HepG2 (cell line): ENCODE measurements around the gene C1QB. TPM values are rescaled to one million over a fixed set of nuclear protein-coding genes. Genes with fewer than 3 reads are reported as not detected.

ENCODE experiments used
- ATAC-seq: fragments of 200-7000 bp; cut with Tn5 transposase; 3 replicates; pipeline ENCODE4 v1.9.1; 2020; ENCODE audit warnings: mild to moderate bottlenecking, moderate library complexity
- BruUV-seq: library from RNA; stranded (reverse); fragments of 400-500 nt; replicated peaks from 2 replicates; lab custom pipeline; 2021; lab: Mats Ljungman, UMichigan
- CTCF ChIA-PET: fragments of 300-600 bp; formaldehyde crosslinking; extraction: SDS; loops from one replicate; lab custom pipeline; 2021; ENCODE audit warnings: low total read pairs, inconsistent platforms, low intra/inter-chr PET ratio; lab: Yijun Ruan, JAX
- POLR2A ChIA-PET: fragments of 350-600 bp; sonication (Branson Sonifier 250); formaldehyde crosslinking; loops from one replicate; lab custom pipeline; 2020; ENCODE audit warnings: antibody characterized with exemption, inconsistent platforms; lab: Yijun Ruan, JAX
- DNase-seq: peaks from one replicate; pipeline ENCODE4 v3.0.0-alpha.2; 2015; ENCODE audit warnings: low spot score
- FAIRE-seq: peaks from 3 replicates; lab custom pipeline; 2011; peaks lifted over from hg19 to GRCh38; lab: Jason Lieb, UNC
- H2AFZ ChIP-seq: one replicate; pipeline ENCODE4 v1.6.1; 2011; ENCODE audit warnings: low read length, inconsistent platforms
- H3K27ac ChIP-seq: fragments of 300-600 bp; 3 replicates; pipeline ENCODE4 v1.8.0; 2011; ENCODE audit warnings: mixed run types, mild to moderate bottlenecking, mixed read lengths, low read length, inconsistent platforms; ENCODE audit not compliant: insufficient read depth; ENCODE audit errors: extremely low read length
- H3K27me3 ChIP-seq, 2 experiments: fragments of 200-600 bp in 1 of 2; 2 replicates in 1 of 2; 3 replicates in 1 of 2; pipeline versions ENCODE4 v1.6.0 to v1.8.0; 2011; ENCODE audit warnings: low read length in 2 of 2, mild to moderate bottlenecking in 2 of 2, moderate library complexity in 2 of 2, inconsistent platforms in 1 of 2; ENCODE audit not compliant: insufficient read depth in 2 of 2, control insufficient read depth in 1 of 2
- H3K36me3 ChIP-seq, 2 experiments: fragments of 200-600 bp in 1 of 2; replicated peaks in 1 of 2; 2 replicates in 1 of 2; 3 replicates in 1 of 2; pipeline versions ENCODE4 v1.5.1 to v1.8.0; 2011; ENCODE audit warnings: low read length in 2 of 2, inconsistent platforms in 1 of 2; ENCODE audit not compliant: insufficient read depth in 2 of 2, control insufficient read depth in 1 of 2
- H3K4me1 ChIP-seq: 2 replicates; pipeline ENCODE4 v1.5.1; 2012; ENCODE audit warnings: low read length, inconsistent platforms; ENCODE audit not compliant: insufficient read depth
- H3K4me2 ChIP-seq: 2 replicates; pipeline ENCODE4 v1.6.0; 2011; ENCODE audit warnings: low read depth, low read length, inconsistent platforms
- H3K4me3 ChIP-seq, 3 experiments: fragments of 200-600 bp in 1 of 3; sonication (generic), shearing (Covaris generic) in 1 of 3; replicated peaks in 1 of 3; 2 replicates each; pipeline ENCODE4 v1.5.1; 2011 to 2016; ENCODE audit warnings: low read length in 3 of 3, inconsistent platforms in 2 of 3, low read depth in 2 of 3, mild to moderate bottlenecking in 2 of 3, control low read depth in 1 of 3, mixed read lengths in 1 of 3; ENCODE audit not compliant: insufficient read depth in 1 of 3
- H3K79me2 ChIP-seq: one replicate; pipeline ENCODE4 v1.6.1; 2011; ENCODE audit warnings: low read length, inconsistent platforms; ENCODE audit not compliant: insufficient read depth
- H3K9ac ChIP-seq: 2 replicates; pipeline ENCODE4 v1.6.0; 2011; ENCODE audit warnings: mild to moderate bottlenecking, low read depth, low read length, inconsistent platforms; ENCODE audit not compliant: insufficient read depth
- H3K9me3 ChIP-seq: 2 replicates; pipeline ENCODE4 v1.5.1; 2012; ENCODE audit warnings: mild to moderate bottlenecking, low read length
- H4K20me1 ChIP-seq: 2 replicates; pipeline ENCODE4 v1.6.0; 2011; ENCODE audit warnings: inconsistent platforms, mild to moderate bottlenecking, low read length, moderate library complexity; ENCODE audit not compliant: insufficient read depth
- ARNTL ChIP-seq: sonication (generic); formaldehyde crosslinking; IDR thresholded peaks from 2 replicates; pipeline ENCODE4 v1.4.0; 2020; ENCODE audit warnings: mild to moderate bottlenecking, missing genetic modification reagents
- FOXA3 ChIP-seq: IDR thresholded peaks from 2 replicates; pipeline ENCODE4 v1.6.1; 2016; ENCODE audit warnings: missing genetic modification reagents, missing compliant biosample characterization
- MBNL3 ChIP-seq: fragments of 250-450 bp; sonication (Bioruptor Pico); conservative IDR thresholded peaks from 2 replicates; pipeline ENCODE4 v1.8.0; 2022; ENCODE audit warnings: mild to moderate bottlenecking, inconsistent platforms
- NFIC ChIP-seq: IDR thresholded peaks from 2 replicates; pipeline ENCODE4 v1.6.1; 2012; ENCODE audit warnings: mild to moderate bottlenecking, low read length, inconsistent platforms
- USF2 ChIP-seq, 2 experiments: sonication (generic) in 1 of 2; formaldehyde crosslinking in 1 of 2; IDR thresholded peaks; 2 replicates each; pipeline versions ENCODE4 v1.5.1 to v1.6.1; 2011 to 2020; ENCODE audit warnings: borderline replicate concordance in 1 of 2, low read depth in 1 of 2, low read length in 1 of 2, mild to moderate bottlenecking in 1 of 2, missing genetic modification reagents in 1 of 2, moderate library complexity in 1 of 2
- ZNF460 ChIP-seq: sonication (generic); formaldehyde crosslinking; IDR thresholded peaks from 2 replicates; pipeline ENCODE4 v1.5.1; 2020; ENCODE audit warnings: missing genetic modification reagents, mild to moderate bottlenecking, borderline replicate concordance
- ZNF768 ChIP-seq: sonication (generic); formaldehyde crosslinking; IDR thresholded peaks from 2 replicates; pipeline ENCODE4 v1.4.0; 2020; ENCODE audit warnings: missing genetic modification reagents
- WGBS: methylation state at CpG from one replicate; pipeline ENCODE4 v1.1.6; 2017; ENCODE audit warnings: low lambda C conversion rate; 5-methylcytosine and 5-hydroxymethylcytosine counted together
- in situ Hi-C: cut with HindIII; loops from 2 replicates; pipeline ENCODE4 v1.10.0; 2017; ENCODE audit warnings: low pct_unique_long_range_greater_than_20kb; ENCODE audit not compliant: extremely low pct_ligation_motif_present
- intact Hi-C: fragments of 100-400 bp; cut with micrococcal nuclease; formaldehyde crosslinking; loops from one replicate; pipeline ENCODE4 v1.10.0; 2022; ENCODE audit not compliant: unreplicated experiment
- polyA plus RNA-seq, 8 experiments: library from polyadenylated mRNA; depleted of rRNA in 3 of 8; stranded (reverse) in 7 of 8; unstranded in 1 of 8; fragments of >200 nt; fragmentation: Illumina TruSeq in 4 of 8; extraction: Trizol in 4 of 8; gene quantifications; 2 replicates each; pipeline versions ENCODE4 v1.2.1 to v1.2.3, GENCODE V29; 2011 to 2016; ENCODE audit warnings: low read depth in 4 of 8, missing spikeins in 1 of 8, mixed read lengths in 1 of 8; ENCODE audit not compliant: insufficient read depth in 1 of 8
- total RNA-seq, 5 experiments: library from RNA; depleted of rRNA; stranded (reverse); fragments of >200 nt; fragmentation: Illumina TruSeq; extraction: Trizol; gene quantifications; 2 replicates each; pipeline ENCODE4 v1.2.3, GENCODE V29; 2016; ENCODE audit warnings: low read depth in 1 of 5
- TF ChIP-seq, protein P1 (sequence below): sonication (generic); formaldehyde crosslinking; IDR thresholded peaks from 2 replicates; pipeline ENCODE4 v1.8.0; 2022; ENCODE audit warnings: missing genetic modification reagents, mild to moderate bottlenecking, borderline replicate concordance

Gene C1QB
- total and polyA plus RNA-seq, 2 of the 13 experiments (the other 11 are each of a cell fraction or from before 2014, with no cell fraction given): not detected

GRCh38 chr1:22662986-22663408 lies 10.0 kb downstream of the C1QB start:
- Histone ChIP-seq H3K36me3 (no peaks in the 10 kb centered on the region), H3K27me3 (no peaks in the 10 kb centered on the region; a peak in 3 of 5 replicates), H3K9ac (no peak overlapping the region), H3K27ac (no peak overlapping the region), H3K4me1 (no peaks in the 10 kb centered on the region), H4K20me1 (no peaks in the 10 kb centered on the region), H3K9me3 (no peaks in the 10 kb centered on the region), H3K4me2 (no peak overlapping the region), H3K79me2 (no peaks in the 10 kb centered on the region)
- intact Hi-C loops: no loop called here
- WGBS: 51% methylated on average over 6 of the region's 8 CpGs
- in situ Hi-C loops: no loop called here
- CTCF ChIA-PET: no interaction called here
- DNase-seq: no peak
- POLR2A ChIA-PET: no interaction called here
- TF ChIP-seq, protein P1, sequence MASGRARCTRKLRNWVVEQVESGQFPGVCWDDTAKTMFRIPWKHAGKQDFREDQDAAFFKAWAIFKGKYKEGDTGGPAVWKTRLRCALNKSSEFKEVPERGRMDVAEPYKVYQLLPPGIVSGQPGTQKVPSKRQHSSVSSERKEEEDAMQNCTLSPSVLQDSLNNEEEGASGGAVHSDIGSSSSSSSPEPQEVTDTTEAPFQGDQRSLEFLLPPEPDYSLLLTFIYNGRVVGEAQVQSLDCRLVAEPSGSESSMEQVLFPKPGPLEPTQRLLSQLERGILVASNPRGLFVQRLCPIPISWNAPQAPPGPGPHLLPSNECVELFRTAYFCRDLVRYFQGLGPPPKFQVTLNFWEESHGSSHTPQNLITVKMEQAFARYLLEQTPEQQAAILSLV (CRISPR knock-in tag): no peak
- TF ChIP-seq MBNL3 (CRISPR knock-in tag) (no peak), NFIC (no peak), USF2 (IDR thresholded peaks at IDR 0.05; ENCODE audit: low read depth, low read length) (no peak), USF2 (CRISPR knock-in tag; IDR thresholded peaks at IDR 0.05; ENCODE audit: borderline replicate concordance) (no peak), FOXA3 (no peak), ZNF768 (CRISPR knock-in tag) (peak; percentile 27; the same call in 1 of the 2 replicates), ZNF460 (CRISPR knock-in tag) (no peak), ARNTL (CRISPR knock-in tag) (no peak)
- TF ChIP-seq, all 625 proteins: peak for 1
- no peak overlapping the region for H3K4me3 ChIP-seq
- H2AFZ ChIP-seq: no peak overlapping the region
- FAIRE-seq (no peak), ATAC-seq (no peak)
- BruUV-seq: no TSS peak
